ENCODE data around the gene SREBF2. TPM values are rescaled to one million over a fixed set of nuclear protein-coding genes. Genes with fewer than 3 reads are reported as not detected.

SREBF2 gene
- total and polyA plus RNA-seq, 4 donors: 68.1 to 155 (median 75.9) TPM

DNA sequence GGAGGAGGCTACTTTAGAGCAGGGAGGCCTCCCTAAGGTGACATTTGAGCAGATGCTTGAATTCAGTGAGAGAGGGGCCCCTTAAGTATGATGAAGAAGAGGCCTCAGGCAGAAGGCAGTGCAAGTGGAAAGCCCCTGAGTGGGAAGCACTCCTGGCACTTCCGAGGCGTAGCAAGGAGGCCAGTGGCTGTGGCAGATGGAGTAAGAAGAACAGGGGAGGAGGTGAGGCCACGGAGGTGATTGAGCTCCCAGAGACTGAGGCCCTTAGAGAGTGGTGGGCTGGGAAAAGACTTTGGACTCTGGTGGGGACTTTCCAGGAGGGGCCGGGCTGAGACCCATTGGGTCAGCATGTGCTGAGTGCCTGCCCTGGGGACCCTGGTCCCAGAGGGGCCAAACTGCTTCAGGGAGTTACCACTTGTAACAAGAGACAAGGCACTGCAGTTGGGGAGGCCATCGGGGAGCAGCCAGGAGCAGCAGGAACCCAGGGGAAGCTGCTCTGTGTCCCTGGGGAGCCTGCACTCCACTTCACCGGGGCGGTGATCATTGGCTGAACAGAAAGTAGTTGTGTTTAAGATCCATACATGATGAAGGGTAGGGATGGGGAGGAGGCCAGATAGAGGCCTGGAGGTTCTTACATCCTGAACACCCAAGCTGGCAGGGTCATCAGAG, 116.5 kb downstream of the SREBF2 start:
- Histone ChIP-seq H3K36me3 (ENCODE audit: control insufficient read depth in 4 of 4, insufficient read depth in 4 of 4, low read length in 4 of 4) (peaks cover 0 to 6% (median 2%) of the 10 kb centered on the region in 4 donors), H3K27ac (ENCODE audit: low read depth in 1 of 2, low read length in 1 of 2) (no peak overlapping the region), H3K4me1 (ENCODE audit: control insufficient read depth in 5 of 5, insufficient read depth in 5 of 5, low read length in 5 of 5) (peaks cover 0 to 8% (median 5%) of the 10 kb centered on the region in 5 donors), H3K9me3 (ENCODE audit: control insufficient read depth in 4 of 4, insufficient read depth in 3 of 4, low read length in 3 of 4) (no peaks in the 10 kb centered on the region), H3K9ac (ENCODE audit: insufficient read depth in 1 of 2, low read length in 2 of 2) (no peak overlapping the region), H3K4me3 (no peak overlapping the region), H3K27me3 (ENCODE audit: control insufficient read depth in 3 of 3, insufficient read depth in 3 of 3, low read length in 2 of 3) (no peaks in the 10 kb centered on the region)
- WGBS, 2 donors: 91 to 97% methylated on average over 7 of the region's 7 CpGs
- no peak for DNase-seq
- TF ChIP-seq, protein P1, sequence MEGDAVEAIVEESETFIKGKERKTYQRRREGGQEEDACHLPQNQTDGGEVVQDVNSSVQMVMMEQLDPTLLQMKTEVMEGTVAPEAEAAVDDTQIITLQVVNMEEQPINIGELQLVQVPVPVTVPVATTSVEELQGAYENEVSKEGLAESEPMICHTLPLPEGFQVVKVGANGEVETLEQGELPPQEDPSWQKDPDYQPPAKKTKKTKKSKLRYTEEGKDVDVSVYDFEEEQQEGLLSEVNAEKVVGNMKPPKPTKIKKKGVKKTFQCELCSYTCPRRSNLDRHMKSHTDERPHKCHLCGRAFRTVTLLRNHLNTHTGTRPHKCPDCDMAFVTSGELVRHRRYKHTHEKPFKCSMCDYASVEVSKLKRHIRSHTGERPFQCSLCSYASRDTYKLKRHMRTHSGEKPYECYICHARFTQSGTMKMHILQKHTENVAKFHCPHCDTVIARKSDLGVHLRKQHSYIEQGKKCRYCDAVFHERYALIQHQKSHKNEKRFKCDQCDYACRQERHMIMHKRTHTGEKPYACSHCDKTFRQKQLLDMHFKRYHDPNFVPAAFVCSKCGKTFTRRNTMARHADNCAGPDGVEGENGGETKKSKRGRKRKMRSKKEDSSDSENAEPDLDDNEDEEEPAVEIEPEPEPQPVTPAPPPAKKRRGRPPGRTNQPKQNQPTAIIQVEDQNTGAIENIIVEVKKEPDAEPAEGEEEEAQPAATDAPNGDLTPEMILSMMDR (IDR thresholded peaks at IDR 0.05; ENCODE audit: control extremely low read depth, extremely low read depth): no peak
- no peak for ATAC-seq (ENCODE audit: insufficient read depth, low FRiP score)

DNA sequence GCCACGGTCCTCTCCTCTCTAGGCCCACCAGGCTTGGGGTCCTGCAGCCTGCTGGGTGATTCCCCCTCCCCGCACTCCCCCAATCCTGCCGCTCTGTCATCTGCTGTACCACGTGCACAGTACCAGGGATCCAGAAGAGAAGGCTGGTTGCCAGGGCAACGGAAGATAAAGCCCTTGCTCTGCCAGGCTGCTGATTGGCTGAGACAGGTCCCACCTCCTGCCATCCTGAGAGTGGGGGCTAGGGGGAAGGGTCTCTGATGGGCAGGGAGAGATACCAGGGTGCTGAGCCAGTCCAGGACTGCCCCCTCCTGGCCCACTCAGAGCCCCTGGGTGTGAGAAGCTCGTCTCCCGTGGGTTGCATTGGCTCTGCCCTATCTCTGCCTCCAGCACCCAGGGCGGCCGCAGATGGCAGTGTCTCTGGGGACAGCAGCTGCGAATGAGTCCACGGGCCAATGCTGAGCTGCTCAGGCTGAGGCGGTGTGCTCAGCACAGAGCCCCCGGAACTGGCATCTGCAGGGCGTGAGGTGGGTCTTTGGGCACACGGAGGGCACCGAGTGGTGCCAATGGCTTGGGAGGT, 119.1 kb downstream of the SREBF2 start, which contains the start of gene SMIM45:
TSS of gene SMIM45 (plus strand) at position 253 of the 577 bp plus-strand sequence.
- no peaks in the 10 kb centered on the region for H3K4me1 ChIP-seq (ENCODE audit: control insufficient read depth in 5 of 5, insufficient read depth in 5 of 5, low read length in 5 of 5)
- ATAC-seq (ENCODE audit: insufficient read depth, low FRiP score) (no peak), DNase-seq (peak in 1 of 3 donors; percentile 45)
- H3K4me3 ChIP-seq: no peak within 1 kb of the TSS
- H3K9ac ChIP-seq (ENCODE audit: insufficient read depth in 1 of 2, low read length in 2 of 2): no peak within 1 kb of the TSS
- H3K9me3 ChIP-seq (ENCODE audit: control insufficient read depth in 4 of 4, insufficient read depth in 3 of 4, low read length in 3 of 4): no peaks in the 10 kb centered on the region
- H3K27me3 ChIP-seq (ENCODE audit: control insufficient read depth in 3 of 3, insufficient read depth in 3 of 3, low read length in 2 of 3): no peaks in the 10 kb centered on the region
- H3K27ac ChIP-seq (ENCODE audit: low read depth in 1 of 2, low read length in 1 of 2): no peak within 1 kb of the TSS
- WGBS, 2 donors: 73 to 81% methylated on average over 16 of the region's 16 CpGs
- TF ChIP-seq, protein P1 (IDR thresholded peaks at IDR 0.05; ENCODE audit: control extremely low read depth, extremely low read depth): no peak
- no peaks in the 10 kb centered on the region for H3K36me3 ChIP-seq (ENCODE audit: control insufficient read depth in 4 of 4, insufficient read depth in 4 of 4, low read length in 4 of 4)

DNA sequence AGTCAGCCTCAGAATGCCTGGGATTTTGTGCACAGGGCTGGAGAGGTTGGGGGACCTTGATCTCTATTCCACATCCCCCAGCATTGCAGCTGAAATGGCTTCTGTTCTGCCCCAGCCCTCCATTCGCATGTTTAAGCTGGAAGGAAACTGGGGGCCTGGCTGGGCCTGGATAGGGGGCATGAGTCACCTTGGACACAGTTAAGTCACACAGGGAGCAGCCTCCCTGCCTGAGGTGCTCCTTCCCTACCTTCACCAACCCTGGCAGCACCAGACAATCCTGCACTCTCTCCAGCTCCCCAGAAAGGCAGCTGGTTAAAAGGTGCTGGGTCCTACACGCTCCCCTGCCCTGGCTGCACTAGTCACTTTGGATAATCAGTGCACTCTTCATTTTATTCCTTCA, 119.8 kb downstream of the SREBF2 start:
- ATAC-seq (ENCODE audit: insufficient read depth, low FRiP score) (no peak), DNase-seq (no peak)
- Histone ChIP-seq H3K4me1 (ENCODE audit: control insufficient read depth in 5 of 5, insufficient read depth in 5 of 5, low read length in 5 of 5) (no peaks in the 10 kb centered on the region), H3K9ac (ENCODE audit: insufficient read depth in 1 of 2, low read length in 2 of 2) (no peak overlapping the region), H3K9me3 (ENCODE audit: control insufficient read depth in 4 of 4, insufficient read depth in 3 of 4, low read length in 3 of 4) (no peaks in the 10 kb centered on the region), H3K27me3 (ENCODE audit: control insufficient read depth in 3 of 3, insufficient read depth in 3 of 3, low read length in 2 of 3) (no peaks in the 10 kb centered on the region), H3K36me3 (ENCODE audit: control insufficient read depth in 4 of 4, insufficient read depth in 4 of 4, low read length in 4 of 4) (no peaks in the 10 kb centered on the region), H3K27ac (ENCODE audit: low read depth in 1 of 2, low read length in 1 of 2) (no peak overlapping the region), H3K4me3 (no peak overlapping the region)
- WGBS, 2 donors: 91 to 97% methylated on average over 2 of the region's 2 CpGs
- TF ChIP-seq, protein P1 (IDR thresholded peaks at IDR 0.05; ENCODE audit: control extremely low read depth, extremely low read depth): no peak

Small RNA genes within 50 kb of the gene (small RNA-seq; reads per million reads assigned to genes)
- gene MIR33A (ENCODE audit: low replicate concordance): 0.66 reads per million, percentile 71 among the genes with 10 or more reads in this experiment

Other genes starting within 250 kb of the SREBF2 start
- gene PMM1, start 243.3 kb upstream of the SREBF2 start, total RNA-seq: 10 to 100 TPM; 23.0 to 62.2 TPM
- 10 to 100 TPM; 32.7 to 55.3 TPM for gene PMM1, start 243.3 kb upstream of the SREBF2 start, polyA plus RNA-seq
- 10 to 100 TPM; 13.6 to 42.7 TPM for gene DESI1, start 212.1 kb upstream of the SREBF2 start, total RNA-seq
- 10 to 100 TPM; 21.1 to 40.0 TPM for gene DESI1, start 212.1 kb upstream of the SREBF2 start, polyA plus RNA-seq
- 100 to 1,000 TPM; 200 to 235 TPM for gene XRCC6, start 211.8 kb upstream of the SREBF2 start, total RNA-seq
- gene XRCC6, start 211.8 kb upstream of the SREBF2 start, polyA plus RNA-seq: 100 to 1,000 TPM; 149 to 189 TPM
- gene SNU13, start 144.2 kb upstream of the SREBF2 start, total RNA-seq: 100 to 1,000 TPM in 1 of 2 donors, 10 to 100 TPM in 1; 67.7 to 130 TPM
- gene SNU13, start 144.2 kb upstream of the SREBF2 start, polyA plus RNA-seq: 100 to 1,000 TPM; 139 to 206 TPM
- gene MEI1, start 133.6 kb upstream of the SREBF2 start, total RNA-seq: 1 to 10 TPM; 3.4 to 7.6 TPM
- gene MEI1, start 133.6 kb upstream of the SREBF2 start, polyA plus RNA-seq: 10 to 100 TPM in 1 of 2 donors, 1 to 10 TPM in 1; 5.7 to 18.0 TPM
- gene CCDC134, start 32.4 kb upstream of the SREBF2 start, total RNA-seq: 10 to 100 TPM in 1 of 2 donors, 1 to 10 TPM in 1; 9.9 to 10.6 TPM
- gene CCDC134, start 32.4 kb upstream of the SREBF2 start, polyA plus RNA-seq: 1 to 10 TPM; 2.5 to 4.2 TPM
- gene SHISA8, start 82.0 kb downstream of the SREBF2 start, total RNA-seq: under 1 TPM in 1 of 2 donors, not detected in 1; 0.34 TPM
- under 1 TPM in 1 of 2 donors, not detected in 1; 0.02 TPM for gene SHISA8, start 82.0 kb downstream of the SREBF2 start, polyA plus RNA-seq
- gene TNFRSF13C, start 93.7 kb downstream of the SREBF2 start, total RNA-seq: 1 to 10 TPM in 1 of 2 donors, under 1 TPM in 1; 0.31 to 1.7 TPM
- under 1 TPM; 0.18 to 0.74 TPM for gene TNFRSF13C, start 93.7 kb downstream of the SREBF2 start, polyA plus RNA-seq
- gene CENPM, start 114.0 kb downstream of the SREBF2 start, total RNA-seq: 10 to 100 TPM in 1 of 2 donors, 1 to 10 TPM in 1; 9.9 to 11.8 TPM
- gene CENPM, start 114.0 kb downstream of the SREBF2 start, polyA plus RNA-seq: 10 to 100 TPM; 17.1 to 20.5 TPM
- under 1 TPM; 0.51 to 0.61 TPM for gene SEPTIN3, start 136.3 kb downstream of the SREBF2 start, total RNA-seq
- gene SEPTIN3, start 136.3 kb downstream of the SREBF2 start, polyA plus RNA-seq: 1 to 10 TPM in 1 of 2 donors, under 1 TPM in 1; 0.31 to 1.3 TPM
- 1 to 10 TPM; 1.8 to 4.9 TPM for gene WBP2NL, start 165.7 kb downstream of the SREBF2 start, total RNA-seq
- under 1 TPM; 0.42 to 0.67 TPM for gene WBP2NL, start 165.7 kb downstream of the SREBF2 start, polyA plus RNA-seq
- 10 to 100 TPM; 33.9 to 45.3 TPM for gene NAGA, start 237.7 kb downstream of the SREBF2 start, total RNA-seq
- gene NAGA, start 237.7 kb downstream of the SREBF2 start, polyA plus RNA-seq: 10 to 100 TPM in 1 of 2 donors, 1 to 10 TPM in 1; 9.9 to 48.0 TPM
- gene PHETA2, start 241.1 kb downstream of the SREBF2 start, total RNA-seq: 10 to 100 TPM; 11.8 to 18.1 TPM
- gene PHETA2, start 241.1 kb downstream of the SREBF2 start, polyA plus RNA-seq: 10 to 100 TPM; 12.8 to 14.1 TPM
- gene SMDT1, start 246.6 kb downstream of the SREBF2 start, total RNA-seq: 100 to 1,000 TPM in 1 of 2 donors, 10 to 100 TPM in 1; 34.7 to 133 TPM
- gene SMDT1, start 246.6 kb downstream of the SREBF2 start, polyA plus RNA-seq: 100 to 1,000 TPM in 1 of 2 donors, 10 to 100 TPM in 1; 67.4 to 167 TPM